ENCODE results near the gene COMT. TPM values are rescaled to one million over a fixed set of nuclear protein-coding genes. Genes with fewer than 3 reads are reported as not detected.
A peak's percentile ranks its signal among the peaks of the same experiment; 100 is the strongest.

The COMT gene
- total and polyA plus RNA-seq, 2 donors from 2014 or later = 118 to 244 TPM

GRCh38 chr22:20015187-20015625, 73.6 kb downstream of the COMT start:
- Histone ChIP-seq H3K27me3 (ENCODE audit: control insufficient read depth, insufficient read depth, low read length) (peaks cover 17% of the 10 kb centered on the region), H3K27ac (ENCODE audit: low read depth in 2 of 2, low read length in 2 of 2) (no peak overlapping the region), H3K4me1 (ENCODE audit: control insufficient read depth in 2 of 3, insufficient read depth in 2 of 3, low read depth in 1 of 3, low read length in 3 of 3) (peaks cover 0 to 27% (median 6%) of the 10 kb centered on the region in 3 donors), H3K9me3 (ENCODE audit: control insufficient read depth in 2 of 3, insufficient read depth in 1 of 3, low read length in 3 of 3) (no peaks in the 10 kb centered on the region), H3K36me3 (ENCODE audit: control insufficient read depth in 2 of 3, insufficient read depth in 3 of 3, low read length in 3 of 3) (no peaks in the 10 kb centered on the region), H3K4me3 (ENCODE audit: low read length in 3 of 3) (no peak overlapping the region), H3K9ac (ENCODE audit: low read length in 3 of 3) (peak overlapping the region in 1 of 3 donors; percentile 48)
- peak in 1 of 5 donors; percentile 65 for DNase-seq
- FAIRE-seq = no peak
- intact Hi-C loops (cut with DNase I) = no loop called here
- no peak for TF ChIP-seq CTCF (IDR thresholded peaks at IDR 0.05; ENCODE audit: borderline replicate concordance, extremely low read depth, insufficient read depth)

GRCh38 chr22:20015971-20016733, 74.6 kb downstream of the COMT start:
- Histone ChIP-seq H3K27me3 (ENCODE audit: control insufficient read depth, insufficient read depth, low read length) (peaks cover 17% of the 10 kb centered on the region), H3K9me3 (ENCODE audit: control insufficient read depth in 2 of 3, insufficient read depth in 1 of 3, low read length in 3 of 3) (no peaks in the 10 kb centered on the region), H3K27ac (ENCODE audit: low read depth in 2 of 2, low read length in 2 of 2) (no peak overlapping the region), H3K4me3 (ENCODE audit: low read length in 3 of 3) (peak overlapping the region in 2 of 3 donors; percentile 40 to 60), H3K9ac (ENCODE audit: low read length in 3 of 3) (peak overlapping the region in 1 of 3 donors; percentile 14), H3K36me3 (ENCODE audit: control insufficient read depth in 2 of 3, insufficient read depth in 3 of 3, low read length in 3 of 3) (no peaks in the 10 kb centered on the region), H3K4me1 (ENCODE audit: control insufficient read depth in 2 of 3, insufficient read depth in 2 of 3, low read depth in 1 of 3, low read length in 3 of 3) (peaks cover 0 to 25% (median 5%) of the 10 kb centered on the region in 3 donors)
- no peak for TF ChIP-seq CTCF (IDR thresholded peaks at IDR 0.05; ENCODE audit: borderline replicate concordance, extremely low read depth, insufficient read depth)
- DNase-seq = peak in 3 of 5 donors; percentile 45 to 80 (median 79)
- no peak for FAIRE-seq
- intact Hi-C loops (cut with DNase I) = no loop called here

GRCh38 chr22:20016734-20017621, 75.4 kb downstream of the COMT start, which contains the start of gene ARVCF:
Gene ARVCF (minus strand): TSS chr22:20016823. CDS start chr22:19990794, 26,029 bp downstream.
- H3K4me3 ChIP-seq (ENCODE audit: low read length in 3 of 3) = peak within 1 kb of the TSS; percentile 24 to 78 (median 60)
- H3K9ac ChIP-seq (ENCODE audit: low read length in 3 of 3) = peak within 1 kb of the TSS in 2 of 3 donors; percentile 49 to 58
- DNase-seq = peak; percentile 89 to 97 (median 92)
- intact Hi-C loops (cut with DNase I) = no loop called here
- peaks cover 17% of the 10 kb centered on the region for H3K27me3 ChIP-seq (ENCODE audit: control insufficient read depth, insufficient read depth, low read length)
- FAIRE-seq = no peak
- peak; percentile 12 for TF ChIP-seq CTCF (IDR thresholded peaks at IDR 0.05; ENCODE audit: borderline replicate concordance, extremely low read depth, insufficient read depth)
- peaks cover 0 to 31% (median 10%) of the 10 kb centered on the region in 3 donors for H3K4me1 ChIP-seq (ENCODE audit: control insufficient read depth in 2 of 3, insufficient read depth in 2 of 3, low read depth in 1 of 3, low read length in 3 of 3)
- no peaks in the 10 kb centered on the region for H3K9me3 ChIP-seq (ENCODE audit: control insufficient read depth in 2 of 3, insufficient read depth in 1 of 3, low read length in 3 of 3)
- H3K27ac ChIP-seq (ENCODE audit: low read depth in 2 of 2, low read length in 2 of 2) = no peak within 1 kb of the TSS
- no peaks in the 10 kb centered on the region for H3K36me3 ChIP-seq (ENCODE audit: control insufficient read depth in 2 of 3, insufficient read depth in 3 of 3, low read length in 3 of 3)
